Spleen (tissue), 7 donors: Measurements from ENCODE around the gene COA1.

Experiments
- POLR2A ChIP-seq, 3 donors: fragments of 450-650 bp; IDR thresholded peaks; one replicate each; pipeline ENCODE4 v1.5.1; 2017; ENCODE audit warnings: antibody characterized with exemption in 3 of 3, mild to moderate bottlenecking in 1 of 3
- POLR2AphosphoS5 ChIP-seq, 3 donors: sonication (generic); formaldehyde crosslinking; IDR thresholded peaks; one replicate each; pipeline ENCODE4 v1.5.1; 2017; ENCODE audit warnings: antibody characterized with exemption in 3 of 3
- TF ChIP-seq, protein P1 (sequence below), 11 experiments: fragments of 200-600 bp in 7 of 11; fragments of 450-650 bp in 4 of 11; sonication (generic) in 4 of 11; IDR thresholded peaks in 8 of 11; conservative IDR thresholded peaks in 3 of 11; 1 replicate in 7 of 11; 2 replicates in 4 of 11; pipeline versions ENCODE4 v1.4.0 to v1.8.0; 2016 to 2021; ENCODE audit warnings: antibody characterized with exemption in 11 of 11, inconsistent platforms in 4 of 11, mild to moderate bottlenecking in 1 of 11
- donor health status: DM: no; HTN: no; CAD: no; lungs with moderate emphysema.
- donor health status: DM: no; HTN: no; CAD: no.
- donor health status: DM: no; HTN: no; CAD: no.

DNA sequence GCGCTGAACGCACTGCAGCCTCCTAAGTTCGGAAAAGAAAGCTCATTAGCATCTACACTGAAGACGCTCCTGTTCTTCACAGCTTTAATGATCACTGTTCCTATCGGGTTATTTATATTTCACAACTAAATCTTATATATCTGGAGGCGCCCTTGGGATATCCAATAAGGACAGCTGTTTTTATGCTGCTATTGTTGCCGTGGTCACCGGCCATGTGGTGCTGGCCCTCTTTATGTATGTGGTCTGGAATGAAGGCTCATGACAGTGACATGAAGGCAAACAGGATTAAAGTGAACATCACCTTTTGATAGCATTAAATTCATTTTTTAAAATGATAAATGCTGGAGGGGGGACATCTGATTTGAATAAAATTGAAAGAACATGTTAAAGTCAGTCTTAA is 38.0 kb upstream of the COA1 start:
- TF ChIP-seq, protein P1, sequence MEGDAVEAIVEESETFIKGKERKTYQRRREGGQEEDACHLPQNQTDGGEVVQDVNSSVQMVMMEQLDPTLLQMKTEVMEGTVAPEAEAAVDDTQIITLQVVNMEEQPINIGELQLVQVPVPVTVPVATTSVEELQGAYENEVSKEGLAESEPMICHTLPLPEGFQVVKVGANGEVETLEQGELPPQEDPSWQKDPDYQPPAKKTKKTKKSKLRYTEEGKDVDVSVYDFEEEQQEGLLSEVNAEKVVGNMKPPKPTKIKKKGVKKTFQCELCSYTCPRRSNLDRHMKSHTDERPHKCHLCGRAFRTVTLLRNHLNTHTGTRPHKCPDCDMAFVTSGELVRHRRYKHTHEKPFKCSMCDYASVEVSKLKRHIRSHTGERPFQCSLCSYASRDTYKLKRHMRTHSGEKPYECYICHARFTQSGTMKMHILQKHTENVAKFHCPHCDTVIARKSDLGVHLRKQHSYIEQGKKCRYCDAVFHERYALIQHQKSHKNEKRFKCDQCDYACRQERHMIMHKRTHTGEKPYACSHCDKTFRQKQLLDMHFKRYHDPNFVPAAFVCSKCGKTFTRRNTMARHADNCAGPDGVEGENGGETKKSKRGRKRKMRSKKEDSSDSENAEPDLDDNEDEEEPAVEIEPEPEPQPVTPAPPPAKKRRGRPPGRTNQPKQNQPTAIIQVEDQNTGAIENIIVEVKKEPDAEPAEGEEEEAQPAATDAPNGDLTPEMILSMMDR (IDR thresholded peaks at IDR 0.05 in 8 of 11, conservative IDR thresholded peaks at IDR 0.05 in 3 of 11): no peak
- no peak for TF ChIP-seq POLR2AphosphoS5 (IDR thresholded peaks at IDR 0.05)
- TF ChIP-seq POLR2A (IDR thresholded peaks at IDR 0.05): no peak
